IMR-90 (cell line): ENCODE results near the gene XPR1. TPM values are rescaled to one million over a fixed set of nuclear protein-coding genes. Genes with fewer than 3 reads are reported as not detected.

Source experiments
- ATAC-seq: fragments of 200-7000 bp; cut with Tn5 transposase; 2 replicates; pipeline ENCODE4 v1.9.1; 2020; ENCODE audit warnings: low read depth, mild to moderate bottlenecking, moderate library complexity
- BruUV-seq: library from RNA; stranded (reverse); fragments of 400-500 nt; replicated peaks from 2 replicates; lab custom pipeline; 2021; lab: Mats Ljungman, UMichigan
- CTCF ChIA-PET: fragments of 300-600 bp; formaldehyde crosslinking; extraction: SDS; loops from one replicate; lab custom pipeline; 2021; ENCODE audit warnings: antibody characterized with exemption; lab: Yijun Ruan, JAX
- POLR2A ChIA-PET: fragments of 300-600 bp; sonication (Branson Sonifier 250); formaldehyde crosslinking; loops from one replicate; lab custom pipeline; 2022; ENCODE audit warnings: antibody characterized with exemption; ENCODE audit not compliant: unreplicated experiment; lab: Charles Lee
- DNase-seq: peaks from one replicate; pipeline ENCODE4 v3.0.0; 2013
- H2AFZ ChIP-seq: replicated peaks from 2 replicates; pipeline ENCODE3; 2013; ENCODE audit warnings: low read length, mild to moderate bottlenecking; ENCODE audit not compliant: poor library complexity
- H2AK5ac ChIP-seq: 2 replicates; pipeline ENCODE4 v1.6.1; 2013; ENCODE audit warnings: low read depth, low read length, inconsistent platforms
- H2AK9ac ChIP-seq: replicated peaks from 2 replicates; pipeline ENCODE3; 2013; ENCODE audit warnings: mild to moderate bottlenecking, low read depth, low read length, moderate library complexity; ENCODE audit not compliant: poor library complexity
- H2BK120ac ChIP-seq: 2 replicates; pipeline ENCODE4 v1.6.1; 2013; ENCODE audit warnings: low read depth, low read length, inconsistent platforms
- H2BK15ac ChIP-seq: 3 replicates; pipeline ENCODE4 v1.6.1; 2013; ENCODE audit warnings: low read depth, low read length, inconsistent platforms
- H2BK20ac ChIP-seq: 2 replicates; pipeline ENCODE4 v1.6.1; 2013; ENCODE audit warnings: low read depth, mild to moderate bottlenecking, inconsistent platforms, low read length, moderate library complexity
- H2BK5ac ChIP-seq: 2 replicates; pipeline ENCODE4 v1.6.1; 2013; ENCODE audit warnings: mild to moderate bottlenecking, low read depth, low read length, inconsistent platforms; ENCODE audit not compliant: poor library complexity, severe bottlenecking
- H3K14ac ChIP-seq: replicated peaks from 2 replicates; pipeline ENCODE4 v1.6.1; 2013; ENCODE audit warnings: low read depth, low read length, inconsistent platforms
- H3K18ac ChIP-seq: 2 replicates; pipeline ENCODE4 v1.6.1; 2013; ENCODE audit warnings: low read depth, low read length, control low read depth
- H3K23ac ChIP-seq: 2 replicates; pipeline ENCODE4 v1.6.1; 2013; ENCODE audit warnings: low read depth, low read length, inconsistent platforms
- H3K27ac ChIP-seq: 2 replicates; pipeline ENCODE4 v1.5.1; 2013; ENCODE audit warnings: mild to moderate bottlenecking, control low read depth, low read length; ENCODE audit not compliant: insufficient read depth
- H3K27me3 ChIP-seq: 2 replicates; pipeline ENCODE4 v1.6.1; 2013; ENCODE audit warnings: low read length; ENCODE audit not compliant: control insufficient read depth, insufficient read depth
- H3K36me3 ChIP-seq: 2 replicates; pipeline ENCODE4 v1.6.1; 2013; ENCODE audit warnings: low read length, mixed read lengths; ENCODE audit not compliant: control insufficient read depth, insufficient read depth
- H3K4ac ChIP-seq: 2 replicates; pipeline ENCODE4 v1.6.1; 2013; ENCODE audit warnings: low read depth, low read length, inconsistent platforms
- H3K4me1 ChIP-seq: 2 replicates; pipeline ENCODE4 v1.6.1; 2013; ENCODE audit warnings: low read length, mixed read lengths; ENCODE audit not compliant: control insufficient read depth, insufficient read depth
- H3K4me2 ChIP-seq: 2 replicates; pipeline ENCODE4 v1.6.1; 2013; ENCODE audit warnings: low read depth, mild to moderate bottlenecking, control low read depth, low read length, moderate library complexity
- H3K4me3 ChIP-seq: 2 replicates; pipeline ENCODE4 v1.5.1; 2013; ENCODE audit warnings: low read depth, mild to moderate bottlenecking, control low read depth, low read length, moderate library complexity; ENCODE audit not compliant: insufficient read depth
- H3K56ac ChIP-seq: 2 replicates; pipeline ENCODE4 v1.6.1; 2013; ENCODE audit warnings: low read length, inconsistent platforms; ENCODE audit not compliant: insufficient read depth; ENCODE audit errors: extremely low read depth
- H3K79me1 ChIP-seq, 2 experiments: 2 replicates each; pipeline ENCODE4 v1.6.1; 2013; ENCODE audit warnings: low read length in 2 of 2, inconsistent platforms in 1 of 2, low read depth in 1 of 2
- H3K9ac ChIP-seq: 2 replicates; pipeline ENCODE4 v1.6.1; 2013; ENCODE audit warnings: low read depth, low read length, control low read depth
- H3K9me1 ChIP-seq: 2 replicates; pipeline ENCODE4 v1.6.1; 2013; ENCODE audit warnings: low read length, inconsistent platforms; ENCODE audit not compliant: insufficient read depth
- H3K9me3 ChIP-seq: 2 replicates; pipeline ENCODE4 v1.6.1; 2013; ENCODE audit warnings: low read length; ENCODE audit not compliant: control insufficient read depth, insufficient read depth
- H4K20me1 ChIP-seq: 2 replicates; pipeline ENCODE4 v1.6.1; 2013; ENCODE audit warnings: low read length, inconsistent platforms; ENCODE audit not compliant: insufficient read depth
- H4K5ac ChIP-seq: 2 replicates; pipeline ENCODE4 v1.6.1; 2013; ENCODE audit warnings: mild to moderate bottlenecking, low read depth, low read length, control low read depth
- H4K8ac ChIP-seq, 2 experiments: 2 replicates each; pipeline ENCODE4 v1.6.1; 2013; ENCODE audit warnings: low read depth in 2 of 2, low read length in 2 of 2, control low read depth in 1 of 2, inconsistent platforms in 1 of 2
- H4K91ac ChIP-seq: 2 replicates; pipeline ENCODE4 v1.6.1; 2013; ENCODE audit warnings: low read depth, low read length, inconsistent platforms; ENCODE audit not compliant: insufficient read depth
- MAFK ChIP-seq: IDR thresholded peaks from 2 replicates; pipeline ENCODE4 v1.6.1; 2012; ENCODE audit warnings: low read depth, low read length, improper control_type of control experiment
- NFE2L2 ChIP-seq: fragments of 150-350 bp; IDR thresholded peaks from 2 replicates; pipeline ENCODE4 v1.6.1; 2016; ENCODE audit warnings: low read depth, mild to moderate bottlenecking, low read length
- RCOR1 ChIP-seq: IDR thresholded peaks from 2 replicates; pipeline ENCODE4 v1.6.1; 2012; ENCODE audit warnings: mild to moderate bottlenecking, low read length, improper control_type of control experiment; ENCODE audit not compliant: insufficient replicate concordance
- RFX5 ChIP-seq: IDR thresholded peaks from 2 replicates; pipeline ENCODE4 v1.8.0; 2012; ENCODE audit warnings: low read depth, mild to moderate bottlenecking, low read length, moderate library complexity
- WGBS, 2 experiments: methylation state at CpG; one replicate each; pipeline versions ENCODE4 v1.1.5 to v1.1.7; 2013; ENCODE audit warnings: missing lambda C conversion rate in 2 of 2; ENCODE audit not compliant: insufficient read length in 1 of 2; ENCODE audit errors: extremely low coverage in 2 of 2; 5-methylcytosine and 5-hydroxymethylcytosine counted together
- dilution Hi-C: fragments of 300-500 bp; cut with HindIII; formaldehyde crosslinking; loops from one replicate; pipeline ENCODE4 v1.14.3; 2018; ENCODE audit warnings: low sequenced_read_pairs; ENCODE audit not compliant: unreplicated experiment
- in situ Hi-C: fragments of 300-500 bp; cut with MboI; formaldehyde crosslinking; loops from 3 replicates; pipeline ENCODE4 v1.14.3; 2019; ENCODE audit warnings: low sequenced_read_pairs, inconsistent platforms, mixed read lengths
- intact Hi-C: fragments of 100-400 bp; cut with micrococcal nuclease; formaldehyde crosslinking; loops from 2 replicates; pipeline ENCODE4 v1.10.0; 2022
- polyA plus RNA-seq, 3 experiments: library from polyadenylated mRNA; depleted of rRNA; stranded (reverse); fragments of >200 nt; gene quantifications; 2 replicates each; pipeline ENCODE4 v1.2.3, GENCODE V29; 2012; ENCODE audit warnings: low replicate concordance in 1 of 3
- total RNA-seq: library from RNA; depleted of rRNA; stranded (reverse); fragments of >200 nt; gene quantifications from 2 replicates; pipeline ENCODE4 v1.2.3, GENCODE V29; 2012

Gene XPR1
- total and polyA plus RNA-seq, 2 of the 4 experiments (the other 2 are of a cell fraction), result 11.8 to 25.1 TPM

GRCh38 chr1:180610556-180611015 lies 21.2 kb upstream of the XPR1 start:
- H3K4me1 ChIP-seq, result peaks cover 10% of the 10 kb centered on the region
- H2AFZ ChIP-seq, result peak overlapping the region; percentile 45
- H4K8ac ChIP-seq, result peak overlapping the region; percentile 69 to 85; a peak in 3 of 4 replicates
- peak overlapping the region; percentile 42 for H4K91ac ChIP-seq
- peak overlapping the region; percentile 90 for H2BK120ac ChIP-seq
- peak overlapping the region; percentile 92 for H2BK5ac ChIP-seq
- H3K9ac ChIP-seq, result no peak overlapping the region
- peak overlapping the region; percentile 17; the same call in 1 of the 2 replicates for H3K27ac ChIP-seq
- no peaks in the 10 kb centered on the region for H3K9me3 ChIP-seq
- TF ChIP-seq NFE2L2 (no peak), MAFK (no peak), RFX5 (no peak), RCOR1 (no peak)
- dilution Hi-C loops, result no loop called here
- H2BK20ac ChIP-seq, result peak overlapping the region; percentile 28
- no peak overlapping the region for H4K5ac ChIP-seq
- H3K9me1 ChIP-seq, result peaks cover 12% of the 10 kb centered on the region
- peak overlapping the region; percentile 44 for H3K4ac ChIP-seq
- BruUV-seq, result no TSS peak
- peak overlapping the region; percentile 68; the same call in 1 of the 2 replicates for H3K18ac ChIP-seq
- ATAC-seq, result peak; percentile 53
- DNase-seq, result no peak
- CTCF ChIA-PET, result interaction anchor here (0.7 kb wide), 1 partner anchor 556 kb away, joined by 3 read pairs; no protein-coding TSS in a partner anchor
- H3K4me3 ChIP-seq, result no peak overlapping the region
- H3K23ac ChIP-seq, result no peak overlapping the region
- peak overlapping the region; percentile 61; the same call in 1 of the 2 replicates for H2AK5ac ChIP-seq
- H3K14ac ChIP-seq, result peak overlapping the region; percentile 13
- H3K79me1 ChIP-seq, result no peaks in the 10 kb centered on the region
- H2AK9ac ChIP-seq, result no peak overlapping the region
- POLR2A ChIA-PET, result no interaction called here
- whole genome bisulfite sequencing, 2 experiments, result no CpG with 5 or more reads among the region's 3 CpGs
- no peaks in the 10 kb centered on the region for H4K20me1 ChIP-seq
- peak overlapping the region; percentile 61; the same call in 2 of the 3 replicates for H2BK15ac ChIP-seq
- intact Hi-C loops, result no loop called here
- in situ Hi-C loops, result no loop called here
- H3K4me2 ChIP-seq, result no peak overlapping the region; the same call in 1 of the 2 replicates
- no peaks in the 10 kb centered on the region for H3K36me3 ChIP-seq
- no peak overlapping the region for H3K56ac ChIP-seq
- no peaks in the 10 kb centered on the region for H3K27me3 ChIP-seq
